Activated CD8-positive, alpha-beta T cell treated with anti-CD3 and anti-CD28 coated beads, Interleukin-2, amount 10 ng/mL, durations not matched to agents 7 days and 5 days (primary cell): ENCODE data around the gene RIMS4. TPM values are rescaled to one million over a fixed set of nuclear protein-coding genes. Genes with fewer than 3 reads are reported as not detected.

Experiments used
- ATAC-seq: fragments of 150-1000 bp; cut with Tn5 transposase; one replicate; pipeline ENCODE4 v1.10.0; 2021; ENCODE audit warnings: moderate library complexity
- CTCF ChIA-PET: fragments of 350-600 bp; sonication (Branson Sonifier 250); formaldehyde crosslinking; loops from one replicate; lab custom pipeline; 2021; ENCODE audit warnings: antibody characterized with exemption; lab: Charles Lee
- POLR2A ChIA-PET: fragments of 350-600 bp; sonication (Branson Sonifier 250); formaldehyde crosslinking; loops from one replicate; lab custom pipeline; 2021; ENCODE audit warnings: antibody characterized with exemption; lab: Charles Lee
- DNase-seq: peaks from one replicate; pipeline ENCODE4 v3.0.0-alpha.2; 2020
- H3K27ac Mint-ChIP-seq: one replicate; pipeline ENCODE4 v1.8.0; 2021; ENCODE audit warnings: mild to moderate bottlenecking, mixed read lengths
- H3K27me3 Mint-ChIP-seq: one replicate; pipeline ENCODE4 v1.8.0; 2021; ENCODE audit warnings: low read depth, mixed read lengths
- H3K36me3 Mint-ChIP-seq: one replicate; pipeline ENCODE4 v1.8.0; 2021; ENCODE audit warnings: low read depth, mixed read lengths
- H3K4me1 Mint-ChIP-seq: one replicate; pipeline ENCODE4 v1.8.0; 2021; ENCODE audit warnings: low read depth, mixed read lengths
- H3K4me3 Mint-ChIP-seq: one replicate; pipeline ENCODE4 v1.8.0; 2021; ENCODE audit warnings: mild to moderate bottlenecking, mixed read lengths
- H3K9me3 Mint-ChIP-seq: one replicate; pipeline ENCODE4 v1.8.0; 2022; ENCODE audit warnings: mixed read lengths; ENCODE audit not compliant: insufficient read depth
- total RNA-seq, 2 experiments: library from RNA; stranded (reverse); gene quantifications; one replicate each; pipeline ENCODE4 v1.2.3, GENCODE V29; 2021

RIMS4 gene
- total RNA-seq, 2 experiments from 2014 or later: not detected

DNA sequence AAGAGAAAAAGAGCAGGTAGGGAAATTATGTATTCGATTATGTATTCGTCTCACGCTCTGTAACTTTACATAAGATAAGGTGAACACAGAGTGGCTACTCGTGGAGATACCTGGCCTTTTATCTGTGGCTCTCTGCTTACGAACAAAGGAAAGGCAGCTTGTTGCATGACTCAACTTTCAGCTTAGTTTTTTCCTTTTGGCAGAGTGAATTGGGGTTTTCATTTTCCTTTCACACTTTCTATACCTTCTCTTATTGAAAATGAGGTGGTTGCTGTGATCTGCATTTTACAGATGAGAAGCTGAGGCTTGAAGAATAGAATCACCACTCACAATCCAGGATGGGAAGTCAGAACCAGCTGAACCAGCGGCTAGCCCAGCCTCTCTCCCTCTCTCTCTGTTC is 78.0 kb downstream of the RIMS4 start:
- Mint-ChIP-seq H3K27me3 (no peaks in the 10 kb centered on the region), H3K9me3 (peaks cover 2% of the 10 kb centered on the region), H3K4me1 (peaks cover 17% of the 10 kb centered on the region), H3K4me3 (no peak overlapping the region), H3K27ac (no peak overlapping the region), H3K36me3 (peaks cover 2% of the 10 kb centered on the region)
- ChIA-PET POLR2A (no interaction called here), CTCF (interaction anchor here (0.7 to 3.1 kb wide), 9 partner anchors 15 to 515 kb away, joined by 3 to 68 read pairs (median 4); no protein-coding TSS in a partner anchor)
- no peak for ATAC-seq
- no peak for DNase-seq

- CTCF ChIA-PET: interaction anchor here (0.7 to 3.1 kb wide), 6 partner anchors 27 to 515 kb away, joined by 3 to 68 read pairs (median 4); no protein-coding TSS in a partner anchor
- ATAC-seq: no peak
- POLR2A ChIA-PET: no interaction called here
These were observed 78.7 kb downstream of the RIMS4 start for GRCh38 chr20:44731657-44732056.

GRCh38 chr20:44730441-44730840 is 79.9 kb downstream of the RIMS4 start:
- H3K4me1 Mint-ChIP-seq: peaks cover 6% of the 10 kb centered on the region
- ATAC-seq (no peak), DNase-seq (no peak)
- CTCF ChIA-PET: interaction anchor here (0.9 to 1.1 kb wide), 2 partner anchors 346 to 513 kb away, joined by 3 read pairs; no protein-coding TSS in a partner anchor
- no peak overlapping the region for H3K27ac Mint-ChIP-seq
- POLR2A ChIA-PET: no interaction called here
- H3K36me3 Mint-ChIP-seq: no peaks in the 10 kb centered on the region
- H3K27me3 Mint-ChIP-seq: no peaks in the 10 kb centered on the region
- no peak overlapping the region for H3K4me3 Mint-ChIP-seq
- H3K9me3 Mint-ChIP-seq: no peaks in the 10 kb centered on the region

More at GRCh38 chr20:44731657-44732056, 78.7 kb downstream of the RIMS4 start:
- Mint-ChIP-seq H3K9me3 (no peaks in the 10 kb centered on the region), H3K27me3 (no peaks in the 10 kb centered on the region), H3K27ac (no peak overlapping the region), H3K4me3 (no peak overlapping the region), H3K36me3 (peaks cover 2% of the 10 kb centered on the region), H3K4me1 (peaks cover 14% of the 10 kb centered on the region)
- DNase-seq: no peak

- no peaks in the 10 kb centered on the region for H3K36me3 Mint-ChIP-seq
- no peak for ATAC-seq
- no peak for DNase-seq
- H3K27me3 Mint-ChIP-seq: no peaks in the 10 kb centered on the region
- ChIA-PET POLR2A (no interaction called here), CTCF (no interaction called here)
- no peaks in the 10 kb centered on the region for H3K9me3 Mint-ChIP-seq
- H3K27ac Mint-ChIP-seq: no peak overlapping the region
- no peak overlapping the region for H3K4me3 Mint-ChIP-seq
- peaks cover 6% of the 10 kb centered on the region for H3K4me1 Mint-ChIP-seq
These were observed 81.4 kb downstream of the RIMS4 start for GRCh38 chr20:44728801-44729443.

GRCh38 chr20:44727651-44728050 is 82.7 kb downstream of the RIMS4 start:
- DNase-seq (no peak), ATAC-seq (no peak)
- no peaks in the 10 kb centered on the region for H3K36me3 Mint-ChIP-seq
- no peaks in the 10 kb centered on the region for H3K9me3 Mint-ChIP-seq
- ChIA-PET POLR2A (no interaction called here), CTCF (no interaction called here)
- peaks cover 6% of the 10 kb centered on the region for H3K4me1 Mint-ChIP-seq
- H3K4me3 Mint-ChIP-seq: no peak overlapping the region
- no peaks in the 10 kb centered on the region for H3K27me3 Mint-ChIP-seq
- H3K27ac Mint-ChIP-seq: no peak overlapping the region

DNA sequence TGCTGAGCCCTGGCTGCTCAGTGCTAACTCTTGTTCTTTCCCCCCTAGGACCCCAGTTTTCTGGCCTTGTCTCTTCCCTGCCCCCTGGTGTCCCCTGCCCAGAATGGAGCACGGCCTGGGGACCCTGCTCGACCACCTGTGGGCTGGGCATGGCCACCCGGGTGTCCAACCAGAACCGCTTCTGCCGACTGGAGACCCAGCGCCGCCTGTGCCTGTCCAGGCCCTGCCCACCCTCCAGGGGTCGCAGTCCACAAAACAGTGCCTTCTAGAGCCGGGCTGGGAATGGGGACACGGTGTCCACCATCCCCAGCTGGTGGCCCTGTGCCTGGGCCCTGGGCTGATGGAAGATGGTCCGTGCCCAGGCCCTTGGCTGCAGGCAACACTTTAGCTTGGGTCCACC is 83.3 kb downstream of the RIMS4 start:
- Mint-ChIP-seq H3K27me3 (no peaks in the 10 kb centered on the region), H3K27ac (no peak overlapping the region), H3K4me3 (no peak overlapping the region), H3K36me3 (no peaks in the 10 kb centered on the region), H3K4me1 (peaks cover 4% of the 10 kb centered on the region), H3K9me3 (no peaks in the 10 kb centered on the region)
- ChIA-PET POLR2A (no interaction called here), CTCF (no interaction called here)
- ATAC-seq (no peak), DNase-seq (no peak)

DNA sequence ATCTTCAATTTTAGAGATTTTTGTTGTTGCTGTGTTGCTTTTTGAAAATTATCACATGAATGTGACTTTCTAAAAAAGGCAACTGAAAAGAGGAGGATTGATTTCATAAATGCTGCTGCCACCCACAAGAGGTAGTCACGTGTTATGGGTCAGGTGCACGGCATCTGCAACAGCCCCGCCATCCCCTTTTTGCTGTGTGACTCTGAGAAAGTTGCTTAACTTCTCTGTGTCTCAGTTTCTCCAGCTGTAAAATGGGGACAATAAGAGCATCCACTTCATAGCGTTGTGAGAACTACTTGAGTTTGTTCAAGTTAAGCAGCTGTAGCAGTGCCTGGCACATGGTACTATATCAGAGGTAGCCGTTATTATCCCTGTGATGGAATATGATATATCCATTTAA is 84.5 kb downstream of the RIMS4 start:
- CTCF ChIA-PET: no interaction called here
- POLR2A ChIA-PET: no interaction called here

DNA sequence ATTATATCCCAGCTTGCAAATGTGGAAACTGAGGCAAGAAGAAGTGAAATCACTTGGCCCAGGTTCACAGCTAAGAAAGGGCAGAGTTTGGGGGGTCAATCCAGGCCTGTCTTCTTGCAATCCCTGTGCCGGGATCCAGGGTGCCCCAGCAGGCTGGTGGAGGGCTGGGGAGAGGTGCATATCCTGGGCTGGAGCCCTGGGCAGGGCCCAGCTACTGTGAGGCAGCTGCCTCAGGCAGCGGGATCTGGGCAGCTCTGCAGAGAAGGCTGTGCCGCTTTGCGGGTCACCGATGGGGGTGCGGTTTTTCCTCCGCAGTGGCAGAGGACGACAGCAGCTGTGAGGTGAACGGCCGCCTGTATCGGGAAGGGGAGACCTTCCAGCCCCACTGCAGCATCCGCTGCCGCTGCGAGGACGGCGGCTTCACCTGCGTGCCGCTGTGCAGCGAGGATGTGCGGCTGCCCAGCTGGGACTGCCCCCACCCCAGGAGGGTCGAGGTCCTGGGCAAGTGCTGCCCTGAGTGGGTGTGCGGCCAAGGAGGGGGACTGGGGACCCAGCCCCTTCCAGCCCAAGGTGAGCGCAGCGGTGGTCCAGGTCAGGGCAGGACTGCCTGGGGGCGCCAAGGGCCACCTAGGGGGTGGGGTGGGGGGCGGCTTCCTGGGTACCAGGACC is 85.8 kb downstream of the RIMS4 start:
- H3K36me3 Mint-ChIP-seq: no peaks in the 10 kb centered on the region
- no peak overlapping the region for H3K4me3 Mint-ChIP-seq
- ChIA-PET CTCF (interaction anchor here (1.7 kb wide), 1 partner anchor 9 kb away, joined by 7 read pairs; no protein-coding TSS in a partner anchor), POLR2A (no interaction called here)
- no peak for DNase-seq
- H3K27ac Mint-ChIP-seq: no peak overlapping the region
- no peaks in the 10 kb centered on the region for H3K27me3 Mint-ChIP-seq
- ATAC-seq: no peak
- H3K9me3 Mint-ChIP-seq: no peaks in the 10 kb centered on the region
- H3K4me1 Mint-ChIP-seq: peaks cover 4% of the 10 kb centered on the region

More for the DNA sequence above, 84.5 kb downstream of the RIMS4 start:
- ATAC-seq (no peak), DNase-seq (no peak)
- H3K27me3 Mint-ChIP-seq: no peaks in the 10 kb centered on the region
- H3K4me3 Mint-ChIP-seq: no peak overlapping the region
- no peaks in the 10 kb centered on the region for H3K36me3 Mint-ChIP-seq
- H3K27ac Mint-ChIP-seq: no peak overlapping the region
- H3K9me3 Mint-ChIP-seq: no peaks in the 10 kb centered on the region
- peaks cover 4% of the 10 kb centered on the region for H3K4me1 Mint-ChIP-seq

DNA sequence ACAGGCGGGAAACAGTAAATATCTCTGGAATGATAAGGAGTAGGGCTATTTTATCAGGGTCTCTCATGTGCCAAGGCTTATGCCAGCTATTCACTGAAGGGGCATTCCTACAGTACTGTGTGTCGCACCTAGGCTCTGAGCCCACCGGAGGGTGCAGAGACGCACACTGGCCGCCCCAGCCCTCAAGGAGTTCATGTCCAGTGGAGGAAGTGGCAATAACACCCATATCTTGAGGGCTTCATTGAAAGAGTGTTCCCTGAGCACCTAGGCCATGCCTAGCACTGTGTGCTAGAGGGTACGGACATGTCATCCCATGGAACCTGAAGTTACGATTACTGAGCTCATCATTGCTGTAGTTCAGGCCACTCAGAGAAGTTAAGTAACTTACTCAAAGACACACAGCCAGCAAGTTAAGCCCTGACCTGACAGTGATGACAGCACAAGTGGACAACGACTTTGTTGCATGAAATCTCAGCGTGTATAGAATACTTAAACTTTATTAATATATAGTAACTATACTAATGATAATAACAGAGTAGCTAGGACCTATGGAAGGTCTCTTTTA is 86.5 kb downstream of the RIMS4 start:
- DNase-seq: no peak
- H3K4me3 Mint-ChIP-seq: no peak overlapping the region
- no peak overlapping the region for H3K27ac Mint-ChIP-seq
- no peaks in the 10 kb centered on the region for H3K9me3 Mint-ChIP-seq
- POLR2A ChIA-PET: no interaction called here
- H3K27me3 Mint-ChIP-seq: no peaks in the 10 kb centered on the region
- no peak for ATAC-seq
- CTCF ChIA-PET: interaction anchor here (0.6 to 1.7 kb wide), 4 partner anchors 10 to 40 kb away, joined by 3 to 7 read pairs (median 3); no protein-coding TSS in a partner anchor
- peaks cover 4% of the 10 kb centered on the region for H3K4me1 Mint-ChIP-seq
- no peaks in the 10 kb centered on the region for H3K36me3 Mint-ChIP-seq

DNA sequence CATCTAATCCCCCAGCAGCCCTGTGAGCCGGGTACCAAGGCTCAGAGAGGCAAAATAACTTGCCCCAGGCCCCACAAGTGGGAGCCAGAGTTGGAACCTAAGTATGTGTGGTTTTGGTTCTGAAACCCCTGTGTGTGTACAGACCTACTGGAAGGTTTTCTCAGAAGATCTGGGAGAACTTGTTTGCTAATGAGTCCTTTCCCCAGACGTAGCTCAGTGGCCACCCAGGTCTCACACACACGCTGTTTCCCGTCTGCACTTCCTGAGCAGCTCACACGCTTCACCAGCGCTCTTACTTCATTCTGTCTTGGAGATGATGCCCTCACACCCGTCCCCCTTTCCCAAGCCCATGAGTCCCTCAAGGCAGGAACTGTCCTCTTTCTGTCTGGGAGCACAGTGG is 87.0 kb downstream of the RIMS4 start:
- Mint-ChIP-seq H3K4me1 (peaks cover 4% of the 10 kb centered on the region), H3K27ac (no peak overlapping the region), H3K4me3 (no peak overlapping the region), H3K27me3 (no peaks in the 10 kb centered on the region), H3K9me3 (no peaks in the 10 kb centered on the region), H3K36me3 (no peaks in the 10 kb centered on the region)
- POLR2A ChIA-PET: no interaction called here
- ATAC-seq (no peak), DNase-seq (no peak)
- CTCF ChIA-PET: interaction anchor here (0.6 to 1.7 kb wide), 4 partner anchors 10 to 40 kb away, joined by 3 to 7 read pairs (median 3); no protein-coding TSS in a partner anchor

- ATAC-seq (no peak), DNase-seq (no peak)
- Mint-ChIP-seq H3K4me3 (no peak overlapping the region), H3K27me3 (no peaks in the 10 kb centered on the region), H3K4me1 (peaks cover 4% of the 10 kb centered on the region), H3K9me3 (no peaks in the 10 kb centered on the region), H3K36me3 (no peaks in the 10 kb centered on the region), H3K27ac (no peak overlapping the region)
- POLR2A ChIA-PET: no interaction called here
- CTCF ChIA-PET: interaction anchor here (0.7 to 1.7 kb wide), 3 partner anchors 11 to 40 kb away, joined by 3 to 7 read pairs (median 3); no protein-coding TSS in a partner anchor
These were observed 87.4 kb downstream of the RIMS4 start for GRCh38 chr20:44722990-44723389.

GRCh38 chr20:44721785-44722054 is 88.6 kb downstream of the RIMS4 start:
- ChIA-PET CTCF (no interaction called here), POLR2A (no interaction called here)
- Mint-ChIP-seq H3K4me3 (no peak overlapping the region), H3K9me3 (no peaks in the 10 kb centered on the region), H3K27me3 (no peaks in the 10 kb centered on the region), H3K4me1 (peaks cover 4% of the 10 kb centered on the region), H3K27ac (no peak overlapping the region), H3K36me3 (no peaks in the 10 kb centered on the region)
- no peak for DNase-seq
- no peak for ATAC-seq
